SU-DHL-6 (cell line): ENCODE results near the gene MYO9A.

Source experiments
- H2AFZ ChIP-seq: fragments of 200-600 bp; sonication (generic); 2 replicates; pipeline ENCODE4 v1.6.1; 2014; ENCODE audit warnings: low read depth, mild to moderate bottlenecking, moderate library complexity, mixed read lengths, antibody characterized with exemption, low read length; ENCODE audit not compliant: severe bottlenecking
- H3F3A ChIP-seq: fragments of 200-600 bp; shearing (Covaris generic); 2 replicates; pipeline ENCODE4 v1.6.0; 2016; ENCODE audit warnings: antibody characterized with exemption, mild to moderate bottlenecking; ENCODE audit not compliant: insufficient read depth
- H3K27ac ChIP-seq: fragments of 200-600 bp; sonication (generic); 2 replicates; pipeline ENCODE4 v1.5.1; 2016; ENCODE audit warnings: low read depth, mild to moderate bottlenecking, low read length, moderate library complexity, mixed read lengths
- H3K27me3 ChIP-seq: fragments of 200-600 bp; sonication (generic), shearing (Covaris generic); 2 replicates; pipeline ENCODE4 v1.6.0; 2014; ENCODE audit warnings: mild to moderate bottlenecking, low read length
- H3K36me3 ChIP-seq: fragments of 200-600 bp; sonication (generic); 2 replicates; pipeline ENCODE4 v1.6.1; 2014; ENCODE audit warnings: mild to moderate bottlenecking, low read length, mixed read lengths
- H3K4me2 ChIP-seq: fragments of 300-600, 200-600 bp; shearing (Covaris generic), sonication (generic); 2 replicates; pipeline ENCODE4 v1.6.0; 2014; ENCODE audit warnings: low read length, low read depth, mild to moderate bottlenecking; ENCODE audit not compliant: poor library complexity, severe bottlenecking
- H3K4me3 ChIP-seq: fragments of 200-600 bp; sonication (generic); 2 replicates; pipeline ENCODE4 v1.5.1; 2014; ENCODE audit warnings: antibody characterized with exemption, low read length, mild to moderate bottlenecking, mixed read lengths; ENCODE audit not compliant: insufficient read depth, poor library complexity, severe bottlenecking
- H3K79me2 ChIP-seq: fragments of 200-600 bp; sonication (generic); 2 replicates; pipeline ENCODE4 v1.6.1; 2014; ENCODE audit warnings: mild to moderate bottlenecking, low read length, moderate library complexity; ENCODE audit not compliant: insufficient read depth
- H3K9ac ChIP-seq: fragments of 200-600 bp; sonication (generic); 2 replicates; pipeline ENCODE4 v1.7.0; 2014; ENCODE audit warnings: mild to moderate bottlenecking, low read length
- H3K9me2 ChIP-seq: fragments of 200-600 bp; sonication (generic); replicated peaks from 2 replicates; pipeline ENCODE4 v1.6.1; 2014; ENCODE audit warnings: low read length; ENCODE audit not compliant: insufficient read depth
- H3K9me3 ChIP-seq: fragments of 200-600 bp; sonication (generic); 2 replicates; pipeline ENCODE4 v1.6.1; 2014; ENCODE audit warnings: low read length, mixed read lengths; ENCODE audit not compliant: insufficient read depth
- H4K20me1 ChIP-seq: fragments of 200-600 bp; sonication (generic); 2 replicates; pipeline ENCODE4 v1.6.1; 2014; ENCODE audit warnings: low read depth, mild to moderate bottlenecking, antibody characterized with exemption, low read length, moderate library complexity, mixed read lengths
- EZH2phosphoT487 ChIP-seq: fragments of 200-600 bp; sonication (generic), shearing (Covaris generic); conservative IDR thresholded peaks from 2 replicates; pipeline ENCODE4 v1.6.1; 2018; ENCODE audit warnings: mild to moderate bottlenecking, antibody characterized with exemption, low read length, moderate library complexity, mixed read lengths
- TF ChIP-seq, protein P1 (sequence below): fragments of 200-600 bp; sonication (generic); IDR thresholded peaks from one replicate; pipeline ENCODE4 v1.5.1; 2017; ENCODE audit warnings: antibody characterized with exemption, mild to moderate bottlenecking, low read length, moderate library complexity; ENCODE audit not compliant: insufficient read depth, poor library complexity, severe bottlenecking

The MYO9A gene

DNA sequence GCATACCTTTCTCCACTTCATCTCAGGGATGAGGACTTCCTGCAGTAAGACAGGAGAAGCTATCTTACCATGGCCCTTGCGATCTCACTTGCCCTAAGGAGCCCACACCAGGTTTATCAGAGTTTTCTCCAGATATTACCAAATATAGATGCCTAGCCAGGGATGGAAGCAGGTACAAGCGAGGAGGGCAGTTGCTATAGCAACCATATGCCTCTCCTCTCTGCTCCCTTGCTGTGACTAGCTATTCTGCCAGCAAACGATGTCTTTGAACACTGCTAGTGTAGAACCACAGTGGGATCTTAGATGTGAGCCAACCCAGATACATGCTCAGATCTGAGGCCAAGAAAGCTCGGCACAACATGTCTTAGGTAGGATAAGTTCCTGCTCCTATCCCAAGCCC, 45.8 kb upstream of the MYO9A start:
- Histone ChIP-seq H3K27ac (no peak overlapping the region), H4K20me1 (no peaks in the 10 kb centered on the region), H3K27me3 (no peaks in the 10 kb centered on the region), H3K36me3 (no peaks in the 10 kb centered on the region), H3K79me2 (no peaks in the 10 kb centered on the region), H3K9me3 (no peaks in the 10 kb centered on the region), H3F3A (no peaks in the 10 kb centered on the region), H3K9ac (no peak overlapping the region), H3K9me2 (no peaks in the 10 kb centered on the region), H2AFZ (no peak overlapping the region), H3K4me2 (no peak overlapping the region), H3K4me3 (no peak overlapping the region)
- TF ChIP-seq, protein P1, sequence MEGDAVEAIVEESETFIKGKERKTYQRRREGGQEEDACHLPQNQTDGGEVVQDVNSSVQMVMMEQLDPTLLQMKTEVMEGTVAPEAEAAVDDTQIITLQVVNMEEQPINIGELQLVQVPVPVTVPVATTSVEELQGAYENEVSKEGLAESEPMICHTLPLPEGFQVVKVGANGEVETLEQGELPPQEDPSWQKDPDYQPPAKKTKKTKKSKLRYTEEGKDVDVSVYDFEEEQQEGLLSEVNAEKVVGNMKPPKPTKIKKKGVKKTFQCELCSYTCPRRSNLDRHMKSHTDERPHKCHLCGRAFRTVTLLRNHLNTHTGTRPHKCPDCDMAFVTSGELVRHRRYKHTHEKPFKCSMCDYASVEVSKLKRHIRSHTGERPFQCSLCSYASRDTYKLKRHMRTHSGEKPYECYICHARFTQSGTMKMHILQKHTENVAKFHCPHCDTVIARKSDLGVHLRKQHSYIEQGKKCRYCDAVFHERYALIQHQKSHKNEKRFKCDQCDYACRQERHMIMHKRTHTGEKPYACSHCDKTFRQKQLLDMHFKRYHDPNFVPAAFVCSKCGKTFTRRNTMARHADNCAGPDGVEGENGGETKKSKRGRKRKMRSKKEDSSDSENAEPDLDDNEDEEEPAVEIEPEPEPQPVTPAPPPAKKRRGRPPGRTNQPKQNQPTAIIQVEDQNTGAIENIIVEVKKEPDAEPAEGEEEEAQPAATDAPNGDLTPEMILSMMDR, result no peak
- TF ChIP-seq EZH2phosphoT487, result no peak

DNA sequence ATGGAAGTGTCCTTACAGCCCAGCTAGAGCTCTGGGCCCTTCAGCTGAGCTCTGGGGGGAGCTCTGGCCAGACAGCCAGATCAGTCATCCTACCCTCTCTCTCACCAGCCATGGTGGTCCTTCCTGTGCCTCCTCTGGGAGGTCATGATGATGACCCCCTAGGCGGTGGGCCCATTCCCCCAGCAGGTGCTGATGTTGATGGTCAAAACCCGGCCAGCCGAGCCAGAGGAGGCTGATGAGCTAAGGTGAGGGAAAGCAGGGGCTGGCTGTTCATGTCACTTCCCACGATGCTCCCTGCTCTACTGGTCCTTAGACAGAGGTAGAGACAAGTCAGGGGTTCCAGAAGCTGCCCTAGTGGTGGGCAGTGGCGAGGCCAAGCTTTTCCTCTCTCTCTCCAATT, 44.6 kb upstream of the MYO9A start:
- TF ChIP-seq EZH2phosphoT487, result no peak
- TF ChIP-seq, protein P1, result no peak
- Histone ChIP-seq H3K9me3 (no peaks in the 10 kb centered on the region), H3F3A (no peaks in the 10 kb centered on the region), H3K9me2 (no peaks in the 10 kb centered on the region), H3K4me2 (no peak overlapping the region), H3K9ac (no peak overlapping the region), H3K36me3 (no peaks in the 10 kb centered on the region), H4K20me1 (no peaks in the 10 kb centered on the region), H3K27ac (no peak overlapping the region), H2AFZ (no peak overlapping the region), H3K79me2 (no peaks in the 10 kb centered on the region), H3K4me3 (no peak overlapping the region), H3K27me3 (no peaks in the 10 kb centered on the region)

DNA sequence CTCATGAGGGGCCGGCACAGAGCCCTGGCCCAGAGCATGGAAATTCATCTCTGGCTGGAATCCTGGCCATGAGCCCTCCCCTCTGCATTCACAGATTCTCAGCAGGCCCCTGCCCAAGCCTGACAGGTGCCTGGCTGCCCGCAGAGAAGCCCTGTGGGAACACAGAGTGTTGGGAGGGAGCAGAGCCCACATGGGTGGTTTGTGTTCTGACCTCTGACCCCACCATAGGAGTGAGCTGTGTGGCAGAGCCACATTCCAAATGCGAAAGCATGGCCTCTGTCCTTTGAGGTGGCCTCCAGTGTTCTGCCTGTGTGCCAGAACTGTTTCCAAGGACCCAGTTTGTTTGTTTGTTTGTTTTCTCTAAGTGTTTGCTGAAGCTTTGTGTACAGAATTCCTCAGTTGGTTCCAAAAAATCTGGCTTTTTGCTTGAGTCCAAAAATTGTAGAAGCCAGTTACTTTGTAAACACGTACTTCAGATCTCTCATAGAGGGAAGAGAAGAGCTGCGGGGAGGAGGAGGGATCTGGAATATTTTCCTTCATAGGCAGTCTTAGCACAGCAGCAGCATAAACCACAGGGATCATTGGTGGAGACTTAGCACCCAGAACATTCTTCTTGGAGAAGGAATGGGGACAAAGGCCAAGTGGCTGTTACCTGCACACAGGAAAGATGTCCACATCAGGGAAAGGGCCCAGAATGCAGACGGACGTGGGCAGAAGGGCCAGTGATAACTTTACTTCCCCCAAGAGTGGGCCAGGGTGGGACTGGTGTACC, 43.6 kb upstream of the MYO9A start:
- Histone ChIP-seq H3K27me3 (no peaks in the 10 kb centered on the region), H3K9ac (no peak overlapping the region), H3K27ac (no peak overlapping the region), H3K4me2 (no peak overlapping the region), H3K9me3 (no peaks in the 10 kb centered on the region), H2AFZ (no peak overlapping the region), H3K4me3 (no peak overlapping the region), H3F3A (no peaks in the 10 kb centered on the region), H4K20me1 (no peaks in the 10 kb centered on the region), H3K9me2 (no peaks in the 10 kb centered on the region), H3K79me2 (no peaks in the 10 kb centered on the region), H3K36me3 (no peaks in the 10 kb centered on the region)
- TF ChIP-seq EZH2phosphoT487, result no peak
- TF ChIP-seq, protein P1, result no peak
